HepG2 (cell line): Measurements from ENCODE around the gene OR2M4. TPM values are rescaled to one million over a fixed set of nuclear protein-coding genes. Genes with fewer than 3 reads are reported as not detected.

ENCODE experiments used
- ATAC-seq: fragments of 200-7000 bp; cut with Tn5 transposase; 3 replicates; pipeline ENCODE4 v1.9.1; 2020; ENCODE audit warnings: mild to moderate bottlenecking, moderate library complexity
- BruUV-seq: library from RNA; stranded (reverse); fragments of 400-500 nt; replicated peaks from 2 replicates; lab custom pipeline; 2021; lab: Mats Ljungman, UMichigan
- CTCF ChIA-PET: fragments of 300-600 bp; formaldehyde crosslinking; extraction: SDS; loops from one replicate; lab custom pipeline; 2021; ENCODE audit warnings: low total read pairs, inconsistent platforms, low intra/inter-chr PET ratio; lab: Yijun Ruan, JAX
- POLR2A ChIA-PET: fragments of 350-600 bp; sonication (Branson Sonifier 250); formaldehyde crosslinking; loops from one replicate; lab custom pipeline; 2020; ENCODE audit warnings: antibody characterized with exemption, inconsistent platforms; lab: Yijun Ruan, JAX
- DNase-seq: peaks from one replicate; pipeline ENCODE4 v3.0.0-alpha.2; 2015; ENCODE audit warnings: low spot score
- FAIRE-seq: peaks from 3 replicates; lab custom pipeline; 2011; peaks lifted over from hg19 to GRCh38; lab: Jason Lieb, UNC
- H2AFZ ChIP-seq: one replicate; pipeline ENCODE4 v1.6.1; 2011; ENCODE audit warnings: low read length, inconsistent platforms
- H3K27ac ChIP-seq: fragments of 300-600 bp; 3 replicates; pipeline ENCODE4 v1.8.0; 2011; ENCODE audit warnings: mixed run types, mild to moderate bottlenecking, mixed read lengths, low read length, inconsistent platforms; ENCODE audit not compliant: insufficient read depth; ENCODE audit errors: extremely low read length
- H3K27me3 ChIP-seq, 2 experiments: fragments of 200-600 bp in 1 of 2; 2 replicates in 1 of 2; 3 replicates in 1 of 2; pipeline versions ENCODE4 v1.6.0 to v1.8.0; 2011; ENCODE audit warnings: low read length in 2 of 2, mild to moderate bottlenecking in 2 of 2, moderate library complexity in 2 of 2, inconsistent platforms in 1 of 2; ENCODE audit not compliant: insufficient read depth in 2 of 2, control insufficient read depth in 1 of 2
- H3K36me3 ChIP-seq, 2 experiments: fragments of 200-600 bp in 1 of 2; replicated peaks in 1 of 2; 2 replicates in 1 of 2; 3 replicates in 1 of 2; pipeline versions ENCODE4 v1.5.1 to v1.8.0; 2011; ENCODE audit warnings: low read length in 2 of 2, inconsistent platforms in 1 of 2; ENCODE audit not compliant: insufficient read depth in 2 of 2, control insufficient read depth in 1 of 2
- H3K4me1 ChIP-seq: 2 replicates; pipeline ENCODE4 v1.5.1; 2012; ENCODE audit warnings: low read length, inconsistent platforms; ENCODE audit not compliant: insufficient read depth
- H3K4me2 ChIP-seq: 2 replicates; pipeline ENCODE4 v1.6.0; 2011; ENCODE audit warnings: low read depth, low read length, inconsistent platforms
- H3K4me3 ChIP-seq, 3 experiments: fragments of 200-600 bp in 1 of 3; sonication (generic), shearing (Covaris generic) in 1 of 3; replicated peaks in 1 of 3; 2 replicates each; pipeline ENCODE4 v1.5.1; 2011 to 2016; ENCODE audit warnings: low read length in 3 of 3, inconsistent platforms in 2 of 3, low read depth in 2 of 3, mild to moderate bottlenecking in 2 of 3, control low read depth in 1 of 3, mixed read lengths in 1 of 3; ENCODE audit not compliant: insufficient read depth in 1 of 3
- H3K79me2 ChIP-seq: one replicate; pipeline ENCODE4 v1.6.1; 2011; ENCODE audit warnings: low read length, inconsistent platforms; ENCODE audit not compliant: insufficient read depth
- H3K9ac ChIP-seq: 2 replicates; pipeline ENCODE4 v1.6.0; 2011; ENCODE audit warnings: mild to moderate bottlenecking, low read depth, low read length, inconsistent platforms; ENCODE audit not compliant: insufficient read depth
- H3K9me3 ChIP-seq: 2 replicates; pipeline ENCODE4 v1.5.1; 2012; ENCODE audit warnings: mild to moderate bottlenecking, low read length
- H4K20me1 ChIP-seq: 2 replicates; pipeline ENCODE4 v1.6.0; 2011; ENCODE audit warnings: inconsistent platforms, mild to moderate bottlenecking, low read length, moderate library complexity; ENCODE audit not compliant: insufficient read depth
- ELF4 ChIP-seq: sonication (generic); formaldehyde crosslinking; IDR thresholded peaks from 2 replicates; pipeline ENCODE4 v1.5.0; 2020; ENCODE audit warnings: missing genetic modification reagents, mild to moderate bottlenecking, moderate library complexity, borderline replicate concordance
- EP300 ChIP-seq, 3 experiments: sonication (generic) in 1 of 3; formaldehyde crosslinking in 1 of 3; IDR thresholded peaks; 2 replicates each; pipeline versions ENCODE4 v1.5.1 to v1.6.1; 2011 to 2020; ENCODE audit warnings: low read depth in 2 of 3, low read length in 2 of 3, borderline replicate concordance in 1 of 3, improper control_type of control experiment in 1 of 3, mild to moderate bottlenecking in 1 of 3, missing genetic modification reagents in 1 of 3, moderate library complexity in 1 of 3
- MAFF ChIP-seq: IDR thresholded peaks from 2 replicates; pipeline ENCODE4 v1.6.1; 2011; ENCODE audit warnings: low read depth, low read length, improper control_type of control experiment
- MAFK ChIP-seq, 2 experiments: IDR thresholded peaks in 1 of 2; conservative IDR thresholded peaks in 1 of 2; 2 replicates each; pipeline ENCODE4 v1.6.1; 2011; ENCODE audit warnings: improper control_type of control experiment in 2 of 2, low read length in 2 of 2
- MTA1 ChIP-seq: sonication (generic); formaldehyde crosslinking; IDR thresholded peaks from 2 replicates; pipeline ENCODE4 v1.4.0; 2020; ENCODE audit warnings: missing genetic modification reagents, mild to moderate bottlenecking, borderline replicate concordance
- ZNF230 ChIP-seq: sonication (generic); formaldehyde crosslinking; IDR thresholded peaks from 2 replicates; pipeline ENCODE4 v1.4.0; 2020; ENCODE audit warnings: mild to moderate bottlenecking, missing genetic modification reagents
- ZNF235 ChIP-seq: sonication (generic); formaldehyde crosslinking; IDR thresholded peaks from 2 replicates; pipeline ENCODE4 v1.8.1; 2023; ENCODE audit warnings: mild to moderate bottlenecking, missing genetic modification reagents, borderline replicate concordance
- ZNF484 ChIP-seq: sonication (generic); formaldehyde crosslinking; IDR thresholded peaks from 2 replicates; pipeline ENCODE4 v1.5.1; 2020; ENCODE audit warnings: mild to moderate bottlenecking, low read depth, missing genetic modification reagents, borderline replicate concordance
- ZNF749 ChIP-seq: sonication (generic); formaldehyde crosslinking; IDR thresholded peaks from 2 replicates; pipeline ENCODE4 v1.8.0; 2022; ENCODE audit warnings: mild to moderate bottlenecking, missing genetic modification reagents, moderate library complexity, borderline replicate concordance
- WGBS: methylation state at CpG from one replicate; pipeline ENCODE4 v1.1.6; 2017; ENCODE audit warnings: low lambda C conversion rate; 5-methylcytosine and 5-hydroxymethylcytosine counted together
- in situ Hi-C: cut with HindIII; loops from 2 replicates; pipeline ENCODE4 v1.10.0; 2017; ENCODE audit warnings: low pct_unique_long_range_greater_than_20kb; ENCODE audit not compliant: extremely low pct_ligation_motif_present
- intact Hi-C: fragments of 100-400 bp; cut with micrococcal nuclease; formaldehyde crosslinking; loops from one replicate; pipeline ENCODE4 v1.10.0; 2022; ENCODE audit not compliant: unreplicated experiment
- polyA plus RNA-seq, 8 experiments: library from polyadenylated mRNA; depleted of rRNA in 3 of 8; stranded (reverse) in 7 of 8; unstranded in 1 of 8; fragments of >200 nt; fragmentation: Illumina TruSeq in 4 of 8; extraction: Trizol in 4 of 8; gene quantifications; 2 replicates each; pipeline versions ENCODE4 v1.2.1 to v1.2.3, GENCODE V29; 2011 to 2016; ENCODE audit warnings: low read depth in 4 of 8, missing spikeins in 1 of 8, mixed read lengths in 1 of 8; ENCODE audit not compliant: insufficient read depth in 1 of 8
- total RNA-seq, 5 experiments: library from RNA; depleted of rRNA; stranded (reverse); fragments of >200 nt; fragmentation: Illumina TruSeq; extraction: Trizol; gene quantifications; 2 replicates each; pipeline ENCODE4 v1.2.3, GENCODE V29; 2016; ENCODE audit warnings: low read depth in 1 of 5
- TF ChIP-seq, protein P1 (sequence below): IDR thresholded peaks from 2 replicates; pipeline ENCODE4 v1.6.1; 2016; ENCODE audit warnings: control low read depth
- TF ChIP-seq, protein P2 (sequence below): fragments of 450-650 bp; IDR thresholded peaks from 2 replicates; pipeline ENCODE4 v1.6.1; 2017

Gene OR2M4
- total and polyA plus RNA-seq, 2 of the 13 experiments (the other 11 are each of a cell fraction or from before 2014, with no cell fraction given): not detected

GRCh38 chr1:248196965-248197364 is 34.3 kb upstream of the OR2M4 start, which contains the start of gene OR2M3:
Gene OR2M3, plus strand, starts transcription at chr1:248197265. Its CDS starts 5,803 bp downstream, at chr1:248203068.
- H3K79me2 ChIP-seq: no peaks in the 10 kb centered on the region
- no peak within 1 kb of the TSS for H3K27ac ChIP-seq
- H3K9ac ChIP-seq: no peak within 1 kb of the TSS
- no peaks in the 10 kb centered on the region for H4K20me1 ChIP-seq
- WGBS: 3% methylated on average over 4 of the region's 4 CpGs
- no peak within 1 kb of the TSS for H2AFZ ChIP-seq
- CTCF ChIA-PET: no interaction called here
- no peaks in the 10 kb centered on the region for H3K36me3 ChIP-seq
- H3K27me3 ChIP-seq: no peaks in the 10 kb centered on the region
- FAIRE-seq (no peak), ATAC-seq (no peak), DNase-seq (no peak)
- intact Hi-C loops (no loop called here), in situ Hi-C loops (no loop called here)
- H3K4me1 ChIP-seq: no peaks in the 10 kb centered on the region
- TF ChIP-seq ZNF484 (CRISPR knock-in tag) (no peak), ZNF235 (CRISPR knock-in tag) (no peak), ZNF749 (CRISPR knock-in tag) (no peak), ZNF230 (CRISPR knock-in tag) (no peak)
- TF ChIP-seq, protein P1, sequence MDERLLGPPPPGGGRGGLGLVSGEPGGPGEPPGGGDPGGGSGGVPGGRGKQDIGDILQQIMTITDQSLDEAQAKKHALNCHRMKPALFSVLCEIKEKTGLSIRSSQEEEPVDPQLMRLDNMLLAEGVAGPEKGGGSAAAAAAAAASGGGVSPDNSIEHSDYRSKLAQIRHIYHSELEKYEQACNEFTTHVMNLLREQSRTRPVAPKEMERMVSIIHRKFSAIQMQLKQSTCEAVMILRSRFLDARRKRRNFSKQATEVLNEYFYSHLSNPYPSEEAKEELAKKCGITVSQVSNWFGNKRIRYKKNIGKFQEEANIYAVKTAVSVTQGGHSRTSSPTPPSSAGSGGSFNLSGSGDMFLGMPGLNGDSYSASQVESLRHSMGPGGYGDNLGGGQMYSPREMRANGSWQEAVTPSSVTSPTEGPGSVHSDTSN: no peak
- POLR2A ChIA-PET: no interaction called here
- peaks cover 69% of the 10 kb centered on the region for H3K9me3 ChIP-seq
- H3K4me3 ChIP-seq: no peak within 1 kb of the TSS
- BruUV-seq: no TSS peak
- no peak within 1 kb of the TSS for H3K4me2 ChIP-seq

GRCh38 chr1:248215880-248216279 is 15.3 kb upstream of the OR2M4 start:
- CTCF ChIA-PET: no interaction called here

More at GRCh38 chr1:248215880-248216279, 15.3 kb upstream of the OR2M4 start:
- intact Hi-C loops: no loop called here
- Histone ChIP-seq H3K4me3 (no peak overlapping the region), H3K27ac (no peak overlapping the region), H3K27me3 (no peaks in the 10 kb centered on the region)
- 7% methylated on average over 1 of the region's 1 CpG for WGBS
- TF ChIP-seq EP300 (IDR thresholded peaks at IDR 0.05; ENCODE audit: low read depth in 2 of 2, low read length in 2 of 2) (no peak), EP300 (CRISPR knock-in tag; IDR thresholded peaks at IDR 0.05; ENCODE audit: borderline replicate concordance) (no peak), MAFF (peak; percentile 82), MTA1 (CRISPR knock-in tag) (no peak), MAFK (conservative IDR thresholded peaks at IDR 0.05 in 1 of 2, IDR thresholded peaks at IDR 0.05 in 1 of 2; ENCODE audit: low read length in 2 of 2) (peak; percentile 75 to 91), ELF4 (no peak)
- TF ChIP-seq, protein P2, sequence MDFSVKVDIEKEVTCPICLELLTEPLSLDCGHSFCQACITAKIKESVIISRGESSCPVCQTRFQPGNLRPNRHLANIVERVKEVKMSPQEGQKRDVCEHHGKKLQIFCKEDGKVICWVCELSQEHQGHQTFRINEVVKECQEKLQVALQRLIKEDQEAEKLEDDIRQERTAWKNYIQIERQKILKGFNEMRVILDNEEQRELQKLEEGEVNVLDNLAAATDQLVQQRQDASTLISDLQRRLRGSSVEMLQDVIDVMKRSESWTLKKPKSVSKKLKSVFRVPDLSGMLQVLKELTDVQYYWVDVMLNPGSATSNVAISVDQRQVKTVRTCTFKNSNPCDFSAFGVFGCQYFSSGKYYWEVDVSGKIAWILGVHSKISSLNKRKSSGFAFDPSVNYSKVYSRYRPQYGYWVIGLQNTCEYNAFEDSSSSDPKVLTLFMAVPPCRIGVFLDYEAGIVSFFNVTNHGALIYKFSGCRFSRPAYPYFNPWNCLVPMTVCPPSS: no peak
- TF ChIP-seq, all 625 proteins: peak for 2
- POLR2A ChIA-PET: no interaction called here
- Histone ChIP-seq H3K4me1 (no peaks in the 10 kb centered on the region), H3K9ac (no peak overlapping the region), H3K9me3 (peaks cover 73% of the 10 kb centered on the region), H3K4me2 (no peak overlapping the region), H3K79me2 (no peaks in the 10 kb centered on the region), H3K36me3 (no peaks in the 10 kb centered on the region), H2AFZ (no peak overlapping the region), H4K20me1 (no peaks in the 10 kb centered on the region)
- in situ Hi-C loops: no loop called here
- no peak for FAIRE-seq
- BruUV-seq: no TSS peak
- DNase-seq: no peak
- no peak for ATAC-seq
